B cell (primary cell): ENCODE measurements around the gene PLA2G4E. TPM values are rescaled to one million over a fixed set of nuclear protein-coding genes. Genes with fewer than 3 reads are reported as not detected.

Experiments used
- ATAC-seq: fragments of 200-7000 bp; cut with Tn5 transposase; one replicate; pipeline ENCODE4 v1.10.0; 2021; ENCODE audit warnings: low read depth, mild to moderate bottlenecking, moderate number of reproducible peaks, moderate library complexity
- CTCF ChIA-PET: fragments of 350-600 bp; sonication (Branson Sonifier 250); formaldehyde crosslinking; loops from one replicate; lab custom pipeline; 2021; ENCODE audit warnings: antibody characterized with exemption, inconsistent platforms; lab: Charles Lee
- POLR2A ChIA-PET: fragments of 350-600 bp; sonication (Branson Sonifier 250); formaldehyde crosslinking; loops from one replicate; lab custom pipeline; 2021; ENCODE audit warnings: antibody characterized with exemption; lab: Charles Lee
- DNase-seq: peaks from one replicate; pipeline ENCODE4 v3.0.0; 2013
- H2AFZ ChIP-seq: 2 replicates; pipeline ENCODE4 v1.6.1; 2012; ENCODE audit warnings: mild to moderate bottlenecking, low read depth, low read length; ENCODE audit not compliant: insufficient read depth, poor library complexity, severe bottlenecking
- H3K27ac ChIP-seq, 2 donors: 1 replicate in 1 of 2; 2 replicates in 1 of 2; pipeline ENCODE4 v1.5.1; 2012 to 2013; ENCODE audit warnings: low read length in 2 of 2, mild to moderate bottlenecking in 2 of 2, moderate library complexity in 1 of 2
- H3K27me3 ChIP-seq, 4 experiments: fragments of 200-600 bp in 1 of 4; sonication (generic) in 1 of 4; replicated peaks in 1 of 4; 1 replicate in 2 of 4; 2 replicates in 2 of 4; pipeline versions ENCODE4 v1.6.1 to v1.7.0; 2013 to 2016; ENCODE audit warnings: low read length in 3 of 4, mild to moderate bottlenecking in 2 of 4, mixed read lengths in 1 of 4, moderate library complexity in 1 of 4; ENCODE audit not compliant: insufficient read depth in 4 of 4, control insufficient read depth in 3 of 4; ENCODE audit errors: control extremely low read depth in 1 of 4
- H3K36me3 ChIP-seq, 2 experiments: replicated peaks in 1 of 2; 1 replicate in 1 of 2; 2 replicates in 1 of 2; pipeline versions ENCODE4 v1.6.1 to v1.7.1; 2013; ENCODE audit warnings: low read length in 1 of 2; ENCODE audit not compliant: insufficient read depth in 2 of 2, control insufficient read depth in 1 of 2; ENCODE audit errors: control extremely low read depth in 1 of 2, extremely low read depth in 1 of 2
- H3K4me1 ChIP-seq, 2 donors: fragments of 200-600 bp in 1 of 2; sonication (generic) in 1 of 2; 1 replicate in 1 of 2; 2 replicates in 1 of 2; pipeline versions ENCODE4 v1.5.1 to v1.6.1; 2013 to 2017; ENCODE audit warnings: low read length in 2 of 2; ENCODE audit not compliant: control insufficient read depth in 2 of 2, insufficient read depth in 2 of 2
- H3K4me2 ChIP-seq: replicated peaks from 2 replicates; pipeline ENCODE3; 2012; ENCODE audit warnings: mild to moderate bottlenecking, low read depth, low read length; ENCODE audit not compliant: poor library complexity, severe bottlenecking
- H3K4me3 ChIP-seq, 5 experiments: fragments of 200-600 bp in 1 of 5; sonication (generic) in 1 of 5; 1 replicate in 3 of 5; 2 replicates in 2 of 5; pipeline versions ENCODE4 v1.5.1 to v1.7.0; 2011 to 2016; ENCODE audit warnings: low read length in 4 of 5, mild to moderate bottlenecking in 4 of 5, low read depth in 2 of 5, control low read depth in 1 of 5, moderate library complexity in 1 of 5; ENCODE audit not compliant: insufficient read depth in 1 of 5; ENCODE audit errors: control extremely low read depth in 1 of 5, extremely low read depth in 1 of 5
- H3K79me2 ChIP-seq: fragments of 200-600 bp; sonication (generic); one replicate; pipeline ENCODE4 v1.6.0; 2016; ENCODE audit warnings: low read length; ENCODE audit not compliant: control insufficient read depth, insufficient read depth
- H3K9ac ChIP-seq: fragments of 200-600 bp; sonication (generic); 2 replicates; pipeline ENCODE4 v1.6.1; 2017; ENCODE audit warnings: mild to moderate bottlenecking, low read length, moderate library complexity
- H3K9me3 ChIP-seq, 3 donors: one replicate each; pipeline versions ENCODE4 v1.6.1 to v1.7.1; 2013; ENCODE audit warnings: low read length in 2 of 3; ENCODE audit not compliant: control insufficient read depth in 2 of 3, insufficient read depth in 1 of 3; ENCODE audit errors: control extremely low read depth in 1 of 3
- H4K20me1 ChIP-seq: 2 replicates; pipeline ENCODE4 v1.6.0; 2012; ENCODE audit warnings: mild to moderate bottlenecking, low read length; ENCODE audit not compliant: insufficient read depth, control insufficient read depth, poor library complexity, severe bottlenecking
- H3K27ac Mint-ChIP-seq: one replicate; pipeline ENCODE4 v1.8.0; 2021; ENCODE audit warnings: mixed read lengths
- H3K27me3 Mint-ChIP-seq: one replicate; pipeline ENCODE4 v1.8.0; 2021; ENCODE audit warnings: mixed read lengths
- H3K4me1 Mint-ChIP-seq: one replicate; pipeline ENCODE4 v1.8.0; 2021; ENCODE audit warnings: mixed read lengths
- H3K4me3 Mint-ChIP-seq: one replicate; pipeline ENCODE4 v1.8.0; 2021; ENCODE audit warnings: mixed read lengths
- H3K9me3 Mint-ChIP-seq: one replicate; pipeline ENCODE4 v1.8.0; 2022; ENCODE audit warnings: mixed read lengths; ENCODE audit not compliant: insufficient read depth
- CTCF ChIP-seq: fragments of 200-600 bp; IDR thresholded peaks from one replicate; pipeline ENCODE4 v1.8.0; 2022; ENCODE audit warnings: antibody characterized with exemption, mild to moderate bottlenecking
- EZH2 ChIP-seq: IDR thresholded peaks from 2 replicates; pipeline ENCODE4 v1.6.1; 2012; ENCODE audit warnings: borderline replicate concordance, low read depth, mild to moderate bottlenecking, moderate library complexity, low read length; ENCODE audit not compliant: insufficient read depth, poor library complexity, severe bottlenecking
- WGBS: methylation state at CpG from one replicate; pipeline ENCODE4 v1.1.5; 2013; ENCODE audit warnings: missing lambda C conversion rate; ENCODE audit not compliant: insufficient coverage; 5-methylcytosine and 5-hydroxymethylcytosine counted together
- intact Hi-C: fragments of 100-400 bp; cut with micrococcal nuclease; formaldehyde crosslinking; loops from one replicate; pipeline ENCODE4 v1.10.0; 2022
- polyA plus RNA-seq: library from polyadenylated mRNA; depleted of rRNA; stranded (reverse); fragments of >200 nt; gene quantifications from 2 replicates; pipeline ENCODE4 v1.2.3, GENCODE V29; 2012
- total RNA-seq, 2 donors: library from RNA; stranded (reverse); fragments of 120-200 nt in 1 of 2; gene quantifications; 1 replicate in 1 of 2; 2 replicates in 1 of 2; pipeline versions ENCODE4 v1.2.3 to v1.2.4, GENCODE V29; 2013 to 2022

Gene PLA2G4E
- total and polyA plus RNA-seq, 2 donors (not counting 1 experiment from before 2014, with no cell fraction given), result not detected

- Histone ChIP-seq H3K4me2 (peak overlapping the region; percentile 70), H3K79me2 (peaks cover 67% of the 10 kb centered on the region), H3K9me3 (no peaks in the 10 kb centered on the region), H3K27ac (peak overlapping the region; percentile 12 to 19), H2AFZ (no peak overlapping the region), H4K20me1 (no peaks in the 10 kb centered on the region), H3K27me3 (no peaks in the 10 kb centered on the region), H3K4me1 (peaks cover 56 to 59% of the 10 kb centered on the region in 2 donors), H3K9ac (no peak overlapping the region), H3K36me3 (no peaks in the 10 kb centered on the region), H3K4me3 (no peak overlapping the region)
- 42% methylated on average over 3 of the region's 3 CpGs for WGBS
- Mint-ChIP-seq H3K4me3 (peak overlapping the region; percentile 54), H3K27ac (peak overlapping the region; percentile 86), H3K9me3 (no peaks in the 10 kb centered on the region), H3K27me3 (no peaks in the 10 kb centered on the region), H3K4me1 (peaks cover 55% of the 10 kb centered on the region)
- intact Hi-C loops, result no loop called here
- peak; percentile 28 for DNase-seq
- ATAC-seq, result no peak
- TF ChIP-seq EZH2 (no peak), CTCF (no peak)
- CTCF ChIA-PET, result interaction anchor here (0.7 to 2.4 kb wide), 4 partner anchors 22 to 194 kb away, joined by 3 to 8 read pairs (median 5); partner anchors contain the start of gene MAPKBP1
- POLR2A ChIA-PET, result no interaction called here
Measured at GRCh38 chr15:41966920-41967465, 53.8 kb downstream of the PLA2G4E start.

GRCh38 chr15:41966414-41966812 is 54.4 kb downstream of the PLA2G4E start:
- H3K36me3 ChIP-seq, result no peaks in the 10 kb centered on the region
- H3K9ac ChIP-seq, result no peak overlapping the region
- H3K27ac ChIP-seq, result peak overlapping the region; percentile 12 to 19
- peaks cover 56 to 58% of the 10 kb centered on the region in 2 donors for H3K4me1 ChIP-seq
- POLR2A ChIA-PET, result no interaction called here
- no peak overlapping the region for H3K4me3 Mint-ChIP-seq
- peak overlapping the region; percentile 70 for H3K4me2 ChIP-seq
- no peak for TF ChIP-seq EZH2
- no peak for TF ChIP-seq CTCF
- no peaks in the 10 kb centered on the region for H3K27me3 Mint-ChIP-seq
- H4K20me1 ChIP-seq, result no peaks in the 10 kb centered on the region
- 86% methylated on average over 4 of the region's 4 CpGs for WGBS
- H3K27ac Mint-ChIP-seq, result peak overlapping the region; percentile 86
- H3K9me3 ChIP-seq, result no peaks in the 10 kb centered on the region
- ATAC-seq (no peak), DNase-seq (no peak)
- CTCF ChIA-PET, result interaction anchor here (0.7 to 2.4 kb wide), 2 partner anchors 23 to 193 kb away, joined by 3 to 7 read pairs; partner anchors contain the start of gene MAPKBP1
- intact Hi-C loops, result no loop called here
- no peaks in the 10 kb centered on the region for H3K9me3 Mint-ChIP-seq
- H3K27me3 ChIP-seq, result no peaks in the 10 kb centered on the region
- peaks cover 51% of the 10 kb centered on the region for H3K4me1 Mint-ChIP-seq
- H3K79me2 ChIP-seq, result peaks cover 69% of the 10 kb centered on the region
- H2AFZ ChIP-seq, result no peak overlapping the region
- no peak overlapping the region for H3K4me3 ChIP-seq
